ENCODE results near the gene C2orf69.

- TF ChIP-seq CTCF (IDR thresholded peaks at IDR 0.05) (no peak), EP300 (IDR thresholded peaks at IDR 0.05) (no peak)
Observed at GRCh38 chr2:199869653-199870052, 41.4 kb upstream of the C2orf69 start.

Measured in ovary (tissue), 3 donors.